Gastroesophageal sphincter (tissue), 3 donors: ENCODE data around the gene MOB3A.

ENCODE experiments used
- EP300 ChIP-seq: sonication (generic); formaldehyde crosslinking; IDR thresholded peaks from one replicate; pipeline ENCODE4 v1.6.1; 2017; ENCODE audit warnings: antibody characterized with exemption, mild to moderate bottlenecking
- POLR2A ChIP-seq, 2 donors: fragments of 450-650 bp; IDR thresholded peaks; one replicate each; pipeline ENCODE4 v1.6.1; 2017; ENCODE audit warnings: antibody characterized with exemption in 2 of 2, mild to moderate bottlenecking in 2 of 2, moderate library complexity in 1 of 2
- POLR2AphosphoS5 ChIP-seq: sonication (generic); formaldehyde crosslinking; IDR thresholded peaks from one replicate; pipeline ENCODE4 v1.6.1; 2017; ENCODE audit warnings: antibody characterized with exemption
- TF ChIP-seq, protein P1 (sequence below), 4 experiments: fragments of 200-600 bp in 2 of 4; fragments of 450-650 bp in 2 of 4; sonication (generic) in 1 of 4; IDR thresholded peaks; one replicate each; pipeline ENCODE4 v1.5.1; 2017 to 2019; ENCODE audit warnings: antibody characterized with exemption in 4 of 4, mild to moderate bottlenecking in 2 of 4, moderate library complexity in 2 of 4

DNA sequence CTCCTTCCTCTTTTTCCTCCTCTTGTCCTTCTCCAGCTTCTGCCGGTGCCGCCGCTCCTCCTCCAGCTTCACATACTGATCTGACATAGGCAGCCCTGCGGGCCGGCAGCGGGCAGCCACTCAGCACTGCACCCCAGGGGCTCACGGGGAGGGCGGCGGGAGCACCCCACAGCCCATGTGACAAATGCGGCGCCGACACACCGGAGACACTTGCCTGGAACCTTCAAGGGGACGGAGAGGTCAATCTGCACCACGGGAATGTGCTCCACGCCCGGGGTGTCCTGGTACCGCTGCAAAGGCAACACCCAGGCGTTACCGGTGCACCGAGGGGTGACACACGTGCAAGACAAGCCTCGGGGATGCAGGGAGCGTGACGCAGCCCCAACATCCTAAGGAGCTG, 19.2 kb upstream of the MOB3A start:
- TF ChIP-seq, protein P1, sequence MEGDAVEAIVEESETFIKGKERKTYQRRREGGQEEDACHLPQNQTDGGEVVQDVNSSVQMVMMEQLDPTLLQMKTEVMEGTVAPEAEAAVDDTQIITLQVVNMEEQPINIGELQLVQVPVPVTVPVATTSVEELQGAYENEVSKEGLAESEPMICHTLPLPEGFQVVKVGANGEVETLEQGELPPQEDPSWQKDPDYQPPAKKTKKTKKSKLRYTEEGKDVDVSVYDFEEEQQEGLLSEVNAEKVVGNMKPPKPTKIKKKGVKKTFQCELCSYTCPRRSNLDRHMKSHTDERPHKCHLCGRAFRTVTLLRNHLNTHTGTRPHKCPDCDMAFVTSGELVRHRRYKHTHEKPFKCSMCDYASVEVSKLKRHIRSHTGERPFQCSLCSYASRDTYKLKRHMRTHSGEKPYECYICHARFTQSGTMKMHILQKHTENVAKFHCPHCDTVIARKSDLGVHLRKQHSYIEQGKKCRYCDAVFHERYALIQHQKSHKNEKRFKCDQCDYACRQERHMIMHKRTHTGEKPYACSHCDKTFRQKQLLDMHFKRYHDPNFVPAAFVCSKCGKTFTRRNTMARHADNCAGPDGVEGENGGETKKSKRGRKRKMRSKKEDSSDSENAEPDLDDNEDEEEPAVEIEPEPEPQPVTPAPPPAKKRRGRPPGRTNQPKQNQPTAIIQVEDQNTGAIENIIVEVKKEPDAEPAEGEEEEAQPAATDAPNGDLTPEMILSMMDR (IDR thresholded peaks at IDR 0.05) = no peak
- no peak for TF ChIP-seq POLR2A (IDR thresholded peaks at IDR 0.05)
- no peak for TF ChIP-seq EP300
- no peak for TF ChIP-seq POLR2AphosphoS5
